Mammary epithelial cell (primary cell): ENCODE data around the gene INTS3.

Experiments
- CTCF ChIP-seq, 2 donors: IDR thresholded peaks in 1 of 2; conservative IDR thresholded peaks in 1 of 2; 2 replicates each; pipeline ENCODE4 v1.5.1; 2011 to 2012; ENCODE audit warnings: inconsistent platforms in 2 of 2, low read length in 2 of 2, mild to moderate bottlenecking in 2 of 2, control low read depth in 1 of 2, low read depth in 1 of 2; ENCODE audit not compliant: insufficient read depth in 1 of 2; ENCODE audit errors: extremely low read depth in 1 of 2
- EZH2 ChIP-seq: IDR thresholded peaks from 2 replicates; pipeline ENCODE4 v1.6.1; 2012; ENCODE audit warnings: low read length, inconsistent platforms, borderline replicate concordance

DNA sequence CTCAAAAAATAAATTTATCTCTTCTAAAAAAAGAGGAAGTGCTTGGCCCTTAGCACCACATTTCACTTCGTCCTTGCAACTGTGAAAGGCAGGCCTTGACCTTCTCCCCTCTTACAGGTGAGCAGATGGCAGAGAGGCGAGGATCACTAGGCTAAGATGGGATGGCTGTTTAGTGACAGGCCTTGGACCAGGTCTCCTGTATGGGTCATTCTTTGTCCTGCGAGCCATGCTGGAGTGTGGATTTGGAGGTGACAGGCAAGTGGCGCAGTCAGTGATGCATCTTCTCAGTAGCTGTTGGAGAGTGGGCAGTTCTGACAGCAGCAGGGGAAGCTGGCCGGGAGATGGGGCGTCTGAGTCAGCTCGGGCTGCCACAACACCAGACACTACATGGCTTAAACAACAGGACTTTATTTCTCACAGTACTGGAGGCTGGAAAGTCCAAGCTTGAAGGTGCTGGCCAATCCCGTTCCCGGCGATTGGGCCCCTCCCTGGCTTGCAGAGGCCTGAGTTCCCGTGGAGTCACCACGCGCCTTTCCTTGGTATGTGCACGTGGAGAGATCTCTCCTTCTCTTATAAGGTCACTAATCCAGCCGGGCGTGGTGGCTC lies 63.9 kb downstream of the INTS3 start:
- TF ChIP-seq CTCF (conservative IDR thresholded peaks at IDR 0.05 in 1 of 2, IDR thresholded peaks at IDR 0.05 in 1 of 2; ENCODE audit: extremely low read depth in 1 of 2, insufficient read depth in 1 of 2, low read depth in 1 of 2, low read length in 2 of 2), result no peak
- TF ChIP-seq EZH2, result no peak
